Kidney epithelial cell (primary cell): ENCODE data around the gene DAO. TPM values are rescaled to one million over a fixed set of nuclear protein-coding genes. Genes with fewer than 3 reads are reported as not detected.
A peak's percentile ranks its signal among the peaks of the same experiment; 100 is the strongest.
"Not testable (repeated sequence)": the region's sequence is repeated elsewhere in the genome, so short reads cannot be mapped to it uniquely, and the experiment has no call there.

Source experiments
- DNase-seq: peaks from one replicate; pipeline ENCODE4 v3.0.0-alpha.2; 2010; ENCODE audit warnings: low read depth
- H3K27me3 ChIP-seq: 2 replicates; pipeline ENCODE4 v1.6.0; 2011; ENCODE audit warnings: low read length; ENCODE audit not compliant: control insufficient read depth, insufficient read depth
- H3K36me3 ChIP-seq: 2 replicates; pipeline ENCODE4 v1.5.1; 2011; ENCODE audit warnings: low read length; ENCODE audit not compliant: control insufficient read depth, insufficient read depth
- H3K4me3 ChIP-seq: 2 replicates; pipeline ENCODE4 v1.5.1; 2011; ENCODE audit warnings: low read depth, mild to moderate bottlenecking, control low read depth, low read length
- total RNA-seq: library from RNA; depleted of rRNA; stranded (reverse); fragments of >200 nt; gene quantifications from 2 replicates; pipeline ENCODE4 v1.2.3, GENCODE V29; 2015
- TF ChIP-seq, protein P1 (sequence below): IDR thresholded peaks from 2 replicates; pipeline ENCODE4 v1.5.1; 2011; ENCODE audit warnings: mild to moderate bottlenecking, moderate library complexity, low read length, control low read depth, inconsistent platforms; ENCODE audit not compliant: insufficient read depth, poor library complexity, severe bottlenecking

Gene DAO
- total RNA-seq, 1 donor from 2014 or later, result not detected

DNA sequence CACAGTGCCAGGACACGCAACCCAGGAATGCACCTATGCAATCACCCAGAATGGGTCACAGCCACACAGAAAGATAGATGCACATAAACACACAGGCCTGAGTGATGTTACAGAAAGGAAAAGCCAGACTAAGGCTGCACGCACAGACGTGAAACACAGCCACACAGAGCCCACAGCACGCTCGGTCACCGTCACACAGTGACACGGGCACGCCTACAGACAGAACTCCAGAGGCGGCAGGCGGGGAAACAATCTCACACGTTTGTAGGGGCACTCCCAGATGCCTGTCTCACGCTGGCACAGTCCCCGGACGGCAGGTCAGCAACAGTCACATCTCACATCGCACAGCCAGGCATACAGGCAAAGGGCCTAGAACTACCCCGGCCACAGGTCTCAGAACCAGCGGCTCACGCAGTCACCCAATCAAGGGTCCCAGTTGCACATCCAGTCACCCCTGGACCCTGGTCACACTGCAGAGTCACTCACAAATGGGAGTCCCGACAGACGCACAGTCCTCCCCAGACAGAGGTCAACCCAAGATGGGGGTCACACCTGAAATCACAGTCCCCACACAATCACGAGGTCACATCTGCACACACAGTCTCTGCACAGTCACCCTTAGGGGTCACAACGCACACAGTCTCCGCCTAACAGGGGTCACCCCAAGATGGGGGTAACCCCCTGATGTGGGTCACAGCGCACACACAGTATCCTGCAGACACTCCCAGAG, 23.3 kb upstream of the DAO start:
- Histone ChIP-seq H3K27me3 (no peaks in the 10 kb centered on the region), H3K4me3 (peak overlapping the region; percentile 84), H3K36me3 (peaks cover 1% of the 10 kb centered on the region)
- TF ChIP-seq, protein P1, sequence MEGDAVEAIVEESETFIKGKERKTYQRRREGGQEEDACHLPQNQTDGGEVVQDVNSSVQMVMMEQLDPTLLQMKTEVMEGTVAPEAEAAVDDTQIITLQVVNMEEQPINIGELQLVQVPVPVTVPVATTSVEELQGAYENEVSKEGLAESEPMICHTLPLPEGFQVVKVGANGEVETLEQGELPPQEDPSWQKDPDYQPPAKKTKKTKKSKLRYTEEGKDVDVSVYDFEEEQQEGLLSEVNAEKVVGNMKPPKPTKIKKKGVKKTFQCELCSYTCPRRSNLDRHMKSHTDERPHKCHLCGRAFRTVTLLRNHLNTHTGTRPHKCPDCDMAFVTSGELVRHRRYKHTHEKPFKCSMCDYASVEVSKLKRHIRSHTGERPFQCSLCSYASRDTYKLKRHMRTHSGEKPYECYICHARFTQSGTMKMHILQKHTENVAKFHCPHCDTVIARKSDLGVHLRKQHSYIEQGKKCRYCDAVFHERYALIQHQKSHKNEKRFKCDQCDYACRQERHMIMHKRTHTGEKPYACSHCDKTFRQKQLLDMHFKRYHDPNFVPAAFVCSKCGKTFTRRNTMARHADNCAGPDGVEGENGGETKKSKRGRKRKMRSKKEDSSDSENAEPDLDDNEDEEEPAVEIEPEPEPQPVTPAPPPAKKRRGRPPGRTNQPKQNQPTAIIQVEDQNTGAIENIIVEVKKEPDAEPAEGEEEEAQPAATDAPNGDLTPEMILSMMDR, result no peak
- DNase-seq, result no peak

DNA sequence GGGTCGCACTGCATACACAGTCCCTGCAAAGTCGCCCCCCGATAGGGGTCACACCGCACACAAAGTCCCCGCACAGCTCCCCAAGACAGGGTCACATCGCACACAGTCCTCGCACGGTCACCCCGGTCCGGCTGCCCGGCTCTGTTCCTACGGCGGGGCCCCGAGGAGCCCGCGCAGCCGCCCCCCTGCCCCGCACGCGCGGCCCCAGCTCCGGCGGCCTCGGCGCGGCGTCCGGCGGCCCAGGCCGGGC, 22.8 kb upstream of the DAO start:
- TF ChIP-seq, protein P1, result no peak
- DNase-seq, result no peak
- H3K36me3 ChIP-seq, result peaks cover 1% of the 10 kb centered on the region
- H3K4me3 ChIP-seq, result peak overlapping the region; percentile 84
- H3K27me3 ChIP-seq, result no peaks in the 10 kb centered on the region

DNA sequence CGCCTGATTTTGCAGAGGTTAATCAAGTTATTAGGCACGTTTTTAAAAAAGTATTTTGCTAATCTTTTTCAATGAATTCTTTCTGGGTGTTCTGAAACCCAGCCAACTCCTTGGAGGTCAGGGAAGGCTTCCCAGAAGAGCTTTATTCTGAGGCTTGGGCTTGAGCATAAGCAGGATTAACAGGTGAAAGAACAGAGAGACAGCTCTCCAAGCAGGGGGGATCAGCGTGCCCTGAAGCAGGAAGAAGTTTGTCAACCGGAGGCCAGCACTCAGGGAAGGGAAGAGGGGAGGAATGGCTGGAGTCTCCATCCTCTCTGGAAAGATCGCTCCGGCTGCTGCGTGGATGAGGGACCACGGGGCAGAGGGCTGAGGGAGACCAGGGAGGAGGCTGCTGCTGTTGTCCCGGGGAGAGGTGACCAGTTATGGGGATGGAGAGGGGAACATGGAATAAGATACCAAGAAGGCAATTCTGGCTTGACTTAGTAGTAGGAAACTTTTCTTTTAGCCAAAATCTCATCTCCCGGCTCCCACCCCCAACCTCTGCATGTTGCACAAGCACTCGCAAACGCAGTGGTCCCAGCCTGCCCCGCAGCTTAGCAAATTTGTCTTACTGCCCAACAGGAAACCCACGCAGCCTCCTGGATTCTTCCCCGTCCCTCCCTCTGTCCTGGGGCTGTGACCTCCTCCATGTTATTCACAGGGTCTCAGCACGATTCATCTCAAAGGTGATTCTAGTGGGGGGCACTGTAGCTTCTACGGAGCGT, 21.4 kb upstream of the DAO start:
- no peaks in the 10 kb centered on the region for H3K27me3 ChIP-seq
- peaks cover 1% of the 10 kb centered on the region for H3K36me3 ChIP-seq
- peak overlapping the region; percentile 47 for H3K4me3 ChIP-seq
- DNase-seq, result no peak
- TF ChIP-seq, protein P1, result no peak

DNA sequence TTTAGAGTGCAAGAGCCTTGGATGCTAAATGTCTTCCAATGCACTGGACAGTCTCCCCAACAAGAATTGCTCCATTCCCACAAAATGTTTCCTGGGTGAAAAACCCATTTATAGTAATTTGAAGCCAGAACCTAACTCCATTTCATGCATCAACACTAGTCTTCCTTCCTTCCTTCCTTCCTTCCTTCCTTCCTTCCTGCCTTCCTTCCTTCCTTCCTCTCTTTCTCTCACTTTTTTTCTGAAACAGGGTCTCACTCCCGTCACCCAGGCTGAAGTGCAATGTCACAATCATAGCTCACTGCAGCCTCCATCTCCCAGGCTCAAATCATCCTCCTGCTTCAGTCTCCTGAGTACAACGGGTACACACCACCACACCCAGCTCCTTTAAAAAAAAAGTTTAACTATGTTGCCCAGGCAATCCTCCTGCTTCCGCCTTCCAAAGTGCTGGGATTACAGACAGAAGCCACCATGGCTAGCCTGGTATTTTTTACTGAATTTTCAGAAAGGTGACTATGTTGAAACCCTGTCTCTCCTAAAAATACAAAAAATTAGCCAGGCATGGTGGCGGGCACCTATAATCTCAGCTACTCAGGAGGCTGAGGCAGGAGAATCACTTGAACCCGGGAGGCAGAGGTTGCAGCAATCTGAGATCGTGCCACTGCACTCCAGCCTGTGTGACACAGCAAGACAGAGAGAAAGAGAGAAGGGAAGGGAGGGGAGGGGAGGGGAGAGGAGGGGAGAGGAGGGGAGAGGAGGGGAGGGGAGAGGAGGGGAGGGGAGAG, 20.6 kb upstream of the DAO start:
- not testable (repeated sequence) for DNase-seq, H3K27me3 ChIP-seq, H3K4me3 ChIP-seq, H3K36me3 ChIP-seq

DNA sequence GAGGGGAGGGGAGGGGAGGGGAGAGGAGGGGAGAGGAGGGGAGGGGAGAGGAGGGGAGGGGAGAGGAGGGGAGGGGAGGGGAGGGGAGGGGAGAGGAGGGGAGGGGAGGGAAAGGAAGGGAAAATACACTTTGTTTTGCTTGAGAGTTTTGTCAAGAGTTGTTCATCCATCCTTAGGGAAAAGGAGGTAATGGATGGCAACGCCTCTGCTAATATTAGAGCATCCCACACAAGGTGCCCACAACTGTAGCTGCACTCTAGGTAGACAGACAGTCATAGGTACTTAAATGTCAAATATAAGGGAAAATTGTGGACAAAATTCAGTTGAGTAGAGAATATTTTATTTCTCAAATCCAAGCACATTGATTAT, 20.0 kb upstream of the DAO start:
- H3K36me3 ChIP-seq, result no peaks in the 10 kb centered on the region
- H3K4me3 ChIP-seq, result no peak overlapping the region
- H3K27me3 ChIP-seq, result no peaks in the 10 kb centered on the region
- DNase-seq, result no peak
- TF ChIP-seq, protein P1, result no peak

DNA sequence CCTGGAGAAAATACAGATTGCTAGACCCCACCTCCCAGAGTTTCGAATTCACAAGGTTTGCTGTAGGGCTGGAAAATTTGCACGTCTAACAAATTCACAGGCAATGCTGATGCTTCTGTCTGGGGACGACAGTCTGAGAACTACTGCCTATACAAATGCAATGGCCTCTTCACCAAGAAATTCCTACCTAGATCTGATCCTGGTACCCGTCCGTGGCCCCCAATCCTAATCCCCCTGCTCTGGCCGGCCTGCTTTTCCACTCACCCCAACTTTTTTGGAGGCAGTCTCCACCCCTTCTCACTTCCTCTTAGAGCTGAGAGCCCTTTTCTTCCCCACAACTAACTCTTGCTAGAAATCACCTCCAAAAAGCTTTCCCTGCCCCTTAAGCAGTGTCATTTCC, 19.4 kb upstream of the DAO start:
- no peaks in the 10 kb centered on the region for H3K36me3 ChIP-seq
- H3K4me3 ChIP-seq, result no peak overlapping the region
- TF ChIP-seq, protein P1, result no peak
- no peaks in the 10 kb centered on the region for H3K27me3 ChIP-seq
- no peak for DNase-seq
